IMR-90 (cell line): Measurements from ENCODE around the gene KRT37. TPM values are rescaled to one million over a fixed set of nuclear protein-coding genes. Genes with fewer than 3 reads are reported as not detected.

ENCODE experiments used
- ATAC-seq: fragments of 200-7000 bp; cut with Tn5 transposase; 2 replicates; pipeline ENCODE4 v1.9.1; 2020; ENCODE audit warnings: low read depth, mild to moderate bottlenecking, moderate library complexity
- BruUV-seq: library from RNA; stranded (reverse); fragments of 400-500 nt; replicated peaks from 2 replicates; lab custom pipeline; 2021; lab: Mats Ljungman, UMichigan
- CTCF ChIA-PET: fragments of 300-600 bp; formaldehyde crosslinking; extraction: SDS; loops from one replicate; lab custom pipeline; 2021; ENCODE audit warnings: antibody characterized with exemption; lab: Yijun Ruan, JAX
- POLR2A ChIA-PET: fragments of 300-600 bp; sonication (Branson Sonifier 250); formaldehyde crosslinking; loops from one replicate; lab custom pipeline; 2022; ENCODE audit warnings: antibody characterized with exemption; ENCODE audit not compliant: unreplicated experiment; lab: Charles Lee
- DNase-seq: peaks from one replicate; pipeline ENCODE4 v3.0.0; 2013
- H2AFZ ChIP-seq: replicated peaks from 2 replicates; pipeline ENCODE3; 2013; ENCODE audit warnings: low read length, mild to moderate bottlenecking; ENCODE audit not compliant: poor library complexity
- H2AK5ac ChIP-seq: 2 replicates; pipeline ENCODE4 v1.6.1; 2013; ENCODE audit warnings: low read depth, low read length, inconsistent platforms
- H2AK9ac ChIP-seq: replicated peaks from 2 replicates; pipeline ENCODE3; 2013; ENCODE audit warnings: mild to moderate bottlenecking, low read depth, low read length, moderate library complexity; ENCODE audit not compliant: poor library complexity
- H2BK120ac ChIP-seq: 2 replicates; pipeline ENCODE4 v1.6.1; 2013; ENCODE audit warnings: low read depth, low read length, inconsistent platforms
- H2BK15ac ChIP-seq: 3 replicates; pipeline ENCODE4 v1.6.1; 2013; ENCODE audit warnings: low read depth, low read length, inconsistent platforms
- H2BK20ac ChIP-seq: 2 replicates; pipeline ENCODE4 v1.6.1; 2013; ENCODE audit warnings: low read depth, mild to moderate bottlenecking, inconsistent platforms, low read length, moderate library complexity
- H2BK5ac ChIP-seq: 2 replicates; pipeline ENCODE4 v1.6.1; 2013; ENCODE audit warnings: mild to moderate bottlenecking, low read depth, low read length, inconsistent platforms; ENCODE audit not compliant: poor library complexity, severe bottlenecking
- H3K14ac ChIP-seq: replicated peaks from 2 replicates; pipeline ENCODE4 v1.6.1; 2013; ENCODE audit warnings: low read depth, low read length, inconsistent platforms
- H3K18ac ChIP-seq: 2 replicates; pipeline ENCODE4 v1.6.1; 2013; ENCODE audit warnings: low read depth, low read length, control low read depth
- H3K23ac ChIP-seq: 2 replicates; pipeline ENCODE4 v1.6.1; 2013; ENCODE audit warnings: low read depth, low read length, inconsistent platforms
- H3K27ac ChIP-seq: 2 replicates; pipeline ENCODE4 v1.5.1; 2013; ENCODE audit warnings: mild to moderate bottlenecking, control low read depth, low read length; ENCODE audit not compliant: insufficient read depth
- H3K27me3 ChIP-seq: 2 replicates; pipeline ENCODE4 v1.6.1; 2013; ENCODE audit warnings: low read length; ENCODE audit not compliant: control insufficient read depth, insufficient read depth
- H3K36me3 ChIP-seq: 2 replicates; pipeline ENCODE4 v1.6.1; 2013; ENCODE audit warnings: low read length, mixed read lengths; ENCODE audit not compliant: control insufficient read depth, insufficient read depth
- H3K4ac ChIP-seq: 2 replicates; pipeline ENCODE4 v1.6.1; 2013; ENCODE audit warnings: low read depth, low read length, inconsistent platforms
- H3K4me1 ChIP-seq: 2 replicates; pipeline ENCODE4 v1.6.1; 2013; ENCODE audit warnings: low read length, mixed read lengths; ENCODE audit not compliant: control insufficient read depth, insufficient read depth
- H3K4me2 ChIP-seq: 2 replicates; pipeline ENCODE4 v1.6.1; 2013; ENCODE audit warnings: low read depth, mild to moderate bottlenecking, control low read depth, low read length, moderate library complexity
- H3K4me3 ChIP-seq: 2 replicates; pipeline ENCODE4 v1.5.1; 2013; ENCODE audit warnings: low read depth, mild to moderate bottlenecking, control low read depth, low read length, moderate library complexity; ENCODE audit not compliant: insufficient read depth
- H3K56ac ChIP-seq: 2 replicates; pipeline ENCODE4 v1.6.1; 2013; ENCODE audit warnings: low read length, inconsistent platforms; ENCODE audit not compliant: insufficient read depth; ENCODE audit errors: extremely low read depth
- H3K79me1 ChIP-seq, 2 experiments: 2 replicates each; pipeline ENCODE4 v1.6.1; 2013; ENCODE audit warnings: low read length in 2 of 2, inconsistent platforms in 1 of 2, low read depth in 1 of 2
- H3K9ac ChIP-seq: 2 replicates; pipeline ENCODE4 v1.6.1; 2013; ENCODE audit warnings: low read depth, low read length, control low read depth
- H3K9me1 ChIP-seq: 2 replicates; pipeline ENCODE4 v1.6.1; 2013; ENCODE audit warnings: low read length, inconsistent platforms; ENCODE audit not compliant: insufficient read depth
- H3K9me3 ChIP-seq: 2 replicates; pipeline ENCODE4 v1.6.1; 2013; ENCODE audit warnings: low read length; ENCODE audit not compliant: control insufficient read depth, insufficient read depth
- H4K20me1 ChIP-seq: 2 replicates; pipeline ENCODE4 v1.6.1; 2013; ENCODE audit warnings: low read length, inconsistent platforms; ENCODE audit not compliant: insufficient read depth
- H4K5ac ChIP-seq: 2 replicates; pipeline ENCODE4 v1.6.1; 2013; ENCODE audit warnings: mild to moderate bottlenecking, low read depth, low read length, control low read depth
- H4K8ac ChIP-seq, 2 experiments: 2 replicates each; pipeline ENCODE4 v1.6.1; 2013; ENCODE audit warnings: low read depth in 2 of 2, low read length in 2 of 2, control low read depth in 1 of 2, inconsistent platforms in 1 of 2
- H4K91ac ChIP-seq: 2 replicates; pipeline ENCODE4 v1.6.1; 2013; ENCODE audit warnings: low read depth, low read length, inconsistent platforms; ENCODE audit not compliant: insufficient read depth
- BHLHE40 ChIP-seq: fragments of 150-350 bp; IDR thresholded peaks from 2 replicates; pipeline ENCODE4 v1.6.1; 2016; ENCODE audit warnings: mild to moderate bottlenecking, low read depth, low read length
- CEBPB ChIP-seq: IDR thresholded peaks from 2 replicates; pipeline ENCODE4 v1.6.1; 2012; ENCODE audit warnings: low read depth, low read length, improper control_type of control experiment
- CHD1 ChIP-seq: IDR thresholded peaks from 2 replicates; pipeline ENCODE4 v1.6.1; 2012; ENCODE audit warnings: low read depth, low read length, improper control_type of control experiment
- CTCF ChIP-seq: conservative IDR thresholded peaks from 2 replicates; pipeline ENCODE4 v1.5.1; 2012; ENCODE audit warnings: mild to moderate bottlenecking, low read depth, low read length, improper control_type of control experiment
- ELK1 ChIP-seq: fragments of 150-350 bp; IDR thresholded peaks from 2 replicates; pipeline ENCODE4 v1.6.1; 2016; ENCODE audit warnings: low read depth, mild to moderate bottlenecking, low read length, moderate library complexity, borderline replicate concordance
- FOS ChIP-seq: fragments of 150-350 bp; IDR thresholded peaks from 2 replicates; pipeline ENCODE4 v1.6.1; 2016; ENCODE audit warnings: low read depth, low read length
- MAFK ChIP-seq: IDR thresholded peaks from 2 replicates; pipeline ENCODE4 v1.6.1; 2012; ENCODE audit warnings: low read depth, low read length, improper control_type of control experiment
- MAZ ChIP-seq: IDR thresholded peaks from 2 replicates; pipeline ENCODE4 v1.6.1; 2012; ENCODE audit warnings: low read depth, mild to moderate bottlenecking, low read length, improper control_type of control experiment, moderate library complexity, borderline replicate concordance
- MXI1 ChIP-seq: IDR thresholded peaks from 2 replicates; pipeline ENCODE4 v1.6.1; 2012; ENCODE audit warnings: low read depth, mild to moderate bottlenecking, low read length, moderate library complexity, borderline replicate concordance
- POLR2A ChIP-seq: IDR thresholded peaks from 2 replicates; pipeline ENCODE4 v1.6.1; 2012; ENCODE audit warnings: mild to moderate bottlenecking, low read depth, low read length
- RAD21 ChIP-seq: IDR thresholded peaks from 2 replicates; pipeline ENCODE4 v1.6.1; 2012; ENCODE audit warnings: low read length, improper control_type of control experiment
- RCOR1 ChIP-seq: IDR thresholded peaks from 2 replicates; pipeline ENCODE4 v1.6.1; 2012; ENCODE audit warnings: mild to moderate bottlenecking, low read length, improper control_type of control experiment; ENCODE audit not compliant: insufficient replicate concordance
- RFX5 ChIP-seq: IDR thresholded peaks from 2 replicates; pipeline ENCODE4 v1.8.0; 2012; ENCODE audit warnings: low read depth, mild to moderate bottlenecking, low read length, moderate library complexity
- SMC3 ChIP-seq: fragments of 150-350 bp; IDR thresholded peaks from 2 replicates; pipeline ENCODE4 v1.6.1; 2016; ENCODE audit warnings: low read depth, mild to moderate bottlenecking, antibody characterized with exemption, low read length, moderate library complexity
- USF2 ChIP-seq: fragments of 150-350 bp; IDR thresholded peaks from 2 replicates; pipeline ENCODE4 v1.6.1; 2017; ENCODE audit warnings: mild to moderate bottlenecking, antibody characterized with exemption, low read length, low read depth
- WGBS, 2 experiments: methylation state at CpG; one replicate each; pipeline versions ENCODE4 v1.1.5 to v1.1.7; 2013; ENCODE audit warnings: missing lambda C conversion rate in 2 of 2; ENCODE audit not compliant: insufficient read length in 1 of 2; ENCODE audit errors: extremely low coverage in 2 of 2; 5-methylcytosine and 5-hydroxymethylcytosine counted together
- dilution Hi-C: fragments of 300-500 bp; cut with HindIII; formaldehyde crosslinking; loops from one replicate; pipeline ENCODE4 v1.14.3; 2018; ENCODE audit warnings: low sequenced_read_pairs; ENCODE audit not compliant: unreplicated experiment
- in situ Hi-C: fragments of 300-500 bp; cut with MboI; formaldehyde crosslinking; loops from 3 replicates; pipeline ENCODE4 v1.14.3; 2019; ENCODE audit warnings: low sequenced_read_pairs, inconsistent platforms, mixed read lengths
- intact Hi-C: fragments of 100-400 bp; cut with micrococcal nuclease; formaldehyde crosslinking; loops from 2 replicates; pipeline ENCODE4 v1.10.0; 2022
- polyA plus RNA-seq, 3 experiments: library from polyadenylated mRNA; depleted of rRNA; stranded (reverse); fragments of >200 nt; gene quantifications; 2 replicates each; pipeline ENCODE4 v1.2.3, GENCODE V29; 2012; ENCODE audit warnings: low replicate concordance in 1 of 3
- total RNA-seq: library from RNA; depleted of rRNA; stranded (reverse); fragments of >200 nt; gene quantifications from 2 replicates; pipeline ENCODE4 v1.2.3, GENCODE V29; 2012

KRT37 gene
- total and polyA plus RNA-seq, 2 of the 4 experiments (the other 2 are of a cell fraction), result not detected

GRCh38 chr17:41394254-41394996 is 30.0 kb downstream of the KRT37 start:
- H4K20me1 ChIP-seq, result no peaks in the 10 kb centered on the region
- dilution Hi-C loops (no loop called here), in situ Hi-C loops (no loop called here), intact Hi-C loops (no loop called here)
- H3K4me1 ChIP-seq, result peaks cover 5% of the 10 kb centered on the region; the same call in 1 of the 2 replicates
- H2BK20ac ChIP-seq, result peak overlapping the region; percentile 72; the same call in 1 of the 2 replicates
- POLR2A ChIA-PET, result no interaction called here
- CTCF ChIA-PET, result no interaction called here
- no peaks in the 10 kb centered on the region; the same call in 1 of the 2 replicates for H3K9me1 ChIP-seq
- H3K18ac ChIP-seq, result no peak overlapping the region
- H2AK9ac ChIP-seq, result no peak overlapping the region
- H4K8ac ChIP-seq, result no peak overlapping the region
- DNase-seq (peak; percentile 23), ATAC-seq (no peak)
- no peak overlapping the region for H2AFZ ChIP-seq
- no peaks in the 10 kb centered on the region for H3K36me3 ChIP-seq
- H3K4me3 ChIP-seq, result no peak overlapping the region
- no peak overlapping the region; the same call in 2 of the 3 replicates for H2BK15ac ChIP-seq
- no peak overlapping the region for H2AK5ac ChIP-seq
- peak overlapping the region; percentile 41; the same call in 1 of the 2 replicates for H3K14ac ChIP-seq
- H3K23ac ChIP-seq, result no peak overlapping the region
- no peak overlapping the region for H3K56ac ChIP-seq
- BruUV-seq, result no TSS peak
- H3K27ac ChIP-seq, result no peak overlapping the region
- H2BK120ac ChIP-seq, result peak overlapping the region; percentile 77; the same call in 1 of the 2 replicates
- H3K9me3 ChIP-seq, result no peaks in the 10 kb centered on the region
- H4K5ac ChIP-seq, result no peak overlapping the region
- no peak overlapping the region for H3K4me2 ChIP-seq
- no peaks in the 10 kb centered on the region for H3K27me3 ChIP-seq
- WGBS, 2 experiments, result 60% methylated on average over 2 of the region's 10 CpGs; no CpG with 5 or more reads in 1 of the 2 experiments
- peak overlapping the region; percentile 49; the same call in 1 of the 2 replicates for H3K4ac ChIP-seq
- H3K79me1 ChIP-seq, result no peaks in the 10 kb centered on the region
- no peak overlapping the region for H4K91ac ChIP-seq
- H3K9ac ChIP-seq, result no peak overlapping the region
- no peak overlapping the region for H2BK5ac ChIP-seq
- no peak for TF ChIP-seq MAZ
- TF ChIP-seq RCOR1, result no peak
- no peak for TF ChIP-seq CTCF
- TF ChIP-seq MXI1, result no peak
- no peak for TF ChIP-seq POLR2A
- no peak for TF ChIP-seq FOS
- no peak for TF ChIP-seq BHLHE40
- TF ChIP-seq SMC3, result no peak
- TF ChIP-seq ELK1, result no peak
- TF ChIP-seq RAD21, result no peak
- TF ChIP-seq CHD1, result no peak
- no peak for TF ChIP-seq RFX5
- no peak for TF ChIP-seq CEBPB
- no peak for TF ChIP-seq USF2
- TF ChIP-seq MAFK, result no peak
